WTC11 (cell line): ENCODE measurements around the gene ADH1C.

Experiments
- AR ChIP-seq: fragments of 250-450 bp; sonication (Bioruptor Pico); IDR thresholded peaks from 2 replicates; pipeline ENCODE4 v1.9.0; 2021; ENCODE audit warnings: mild to moderate bottlenecking
- ARID4B ChIP-seq: sonication (generic); formaldehyde crosslinking; IDR thresholded peaks from 2 replicates; pipeline ENCODE4 v1.8.0; 2023; ENCODE audit warnings: missing genetic modification reagents, mild to moderate bottlenecking, borderline replicate concordance
- ATF2 ChIP-seq: sonication (generic); formaldehyde crosslinking; IDR thresholded peaks from 2 replicates; pipeline ENCODE4 v1.8.1; 2022; ENCODE audit warnings: low read depth, missing genetic modification reagents, borderline replicate concordance
- ATF3 ChIP-seq: sonication (generic); formaldehyde crosslinking; conservative IDR thresholded peaks from 2 replicates; pipeline ENCODE4 v1.8.1; 2022; ENCODE audit warnings: mild to moderate bottlenecking, missing genetic modification reagents
- CTCF ChIP-seq: fragments of 200-600 bp; IDR thresholded peaks from 2 replicates; pipeline ENCODE4 v1.8.0; 2022; ENCODE audit warnings: antibody characterized with exemption
- E2F1 ChIP-seq: sonication (generic); formaldehyde crosslinking; IDR thresholded peaks from 2 replicates; pipeline ENCODE4 v1.8.0; 2022; ENCODE audit warnings: mild to moderate bottlenecking, missing genetic modification reagents
- MXD4 ChIP-seq: fragments of 250-450 bp; sonication (Bioruptor Pico); IDR thresholded peaks from 2 replicates; pipeline ENCODE4 v1.8.0; 2021; ENCODE audit warnings: mild to moderate bottlenecking, moderate library complexity, borderline replicate concordance
- NFE2L1 ChIP-seq: sonication (generic); formaldehyde crosslinking; IDR thresholded peaks from 2 replicates; pipeline ENCODE4 v1.8.1; 2023; ENCODE audit warnings: missing genetic modification reagents
- NFYB ChIP-seq: sonication (generic); formaldehyde crosslinking; conservative IDR thresholded peaks from 2 replicates; pipeline ENCODE4 v1.8.0; 2022; ENCODE audit warnings: low read depth, missing genetic modification reagents
- NR3C1 ChIP-seq: sonication (generic); formaldehyde crosslinking; conservative IDR thresholded peaks from 2 replicates; pipeline ENCODE4 v1.8.1; 2023; ENCODE audit warnings: low read depth, mild to moderate bottlenecking, missing genetic modification reagents
- TEAD4 ChIP-seq: sonication (generic); formaldehyde crosslinking; IDR thresholded peaks from 2 replicates; pipeline ENCODE4 v1.8.0; 2022; ENCODE audit warnings: mild to moderate bottlenecking, missing genetic modification reagents
- TP53 ChIP-seq: sonication (generic); formaldehyde crosslinking; IDR thresholded peaks from 2 replicates; pipeline ENCODE4 v1.8.1; 2023; ENCODE audit warnings: mild to moderate bottlenecking, missing genetic modification reagents
- ZNF425 ChIP-seq: fragments of 250-450 bp; sonication (Bioruptor Pico); conservative IDR thresholded peaks from 2 replicates; pipeline ENCODE4 v1.9.0; 2021; ENCODE audit warnings: mild to moderate bottlenecking

- TF ChIP-seq CTCF (no peak), MXD4 (CRISPR knock-in tag) (no peak), NFYB (CRISPR knock-in tag) (no peak), TP53 (CRISPR knock-in tag) (no peak), E2F1 (CRISPR knock-in tag) (no peak), ZNF425 (no peak), ARID4B (no peak), ATF2 (CRISPR knock-in tag) (no peak), TEAD4 (no peak), NR3C1 (CRISPR knock-in tag) (no peak), NFE2L1 (CRISPR knock-in tag) (no peak), ATF3 (CRISPR knock-in tag) (no peak), AR (CRISPR knock-in tag) (no peak)
These were observed 48.3 kb upstream of the ADH1C start for GRCh38 chr4:99400831-99401230.
